Esophagus (tissue), 2 donors: ENCODE data around the gene PAX8. TPM values are rescaled to one million over a fixed set of nuclear protein-coding genes. Genes with fewer than 3 reads are reported as not detected.

Experiments
- H3K27ac ChIP-seq, 2 donors: one replicate each; pipeline ENCODE4 v1.5.1; 2013; ENCODE audit warnings: low read depth in 2 of 2, mild to moderate bottlenecking in 2 of 2, inconsistent platforms in 1 of 2, low read length in 1 of 2, moderate library complexity in 1 of 2
- H3K27me3 ChIP-seq, 2 donors: one replicate each; pipeline ENCODE4 v1.6.1; 2013; ENCODE audit warnings: low read length in 2 of 2, control low read depth in 1 of 2, mild to moderate bottlenecking in 1 of 2; ENCODE audit not compliant: insufficient read depth in 2 of 2, control insufficient read depth in 1 of 2
- H3K36me3 ChIP-seq, 2 donors: one replicate each; pipeline ENCODE4 v1.6.1; 2013; ENCODE audit warnings: low read length in 1 of 2; ENCODE audit not compliant: control insufficient read depth in 2 of 2, insufficient read depth in 2 of 2
- H3K4me1 ChIP-seq, 2 donors: one replicate each; pipeline ENCODE4 v1.6.1; 2013; ENCODE audit warnings: low read length in 1 of 2; ENCODE audit not compliant: control insufficient read depth in 2 of 2, insufficient read depth in 2 of 2
- H3K4me3 ChIP-seq, 2 donors: one replicate each; pipeline ENCODE4 v1.5.1; 2013; ENCODE audit warnings: low read length in 2 of 2, mild to moderate bottlenecking in 2 of 2, low read depth in 1 of 2, moderate library complexity in 1 of 2
- H3K9me3 ChIP-seq, 2 donors: one replicate each; pipeline ENCODE4 v1.6.1; 2013; ENCODE audit warnings: mild to moderate bottlenecking in 2 of 2, low read depth in 1 of 2, low read length in 1 of 2, moderate library complexity in 1 of 2; ENCODE audit not compliant: control insufficient read depth in 2 of 2, insufficient read depth in 1 of 2
- WGBS, 2 donors: extraction: QIAGEN DNeasy Blood & Tissue Kit; methylation state at CpG; one replicate each; pipeline ENCODE4 v1.1.7; 2013; 5-methylcytosine and 5-hydroxymethylcytosine counted together
- polyA plus RNA-seq, 2 donors: library from polyadenylated mRNA; stranded (reverse); fragments of 200-250 nt; gene quantifications; one replicate each; pipeline ENCODE4 v1.2.3, GENCODE V29; 2013
- donor health status: healthy with polysubstance abuse.
- donor health status: Bipolar disorder and iron deficiency.

PAX8 gene
- polyA plus RNA-seq, 2 donors: 0.28 to 4.0 TPM

DNA sequence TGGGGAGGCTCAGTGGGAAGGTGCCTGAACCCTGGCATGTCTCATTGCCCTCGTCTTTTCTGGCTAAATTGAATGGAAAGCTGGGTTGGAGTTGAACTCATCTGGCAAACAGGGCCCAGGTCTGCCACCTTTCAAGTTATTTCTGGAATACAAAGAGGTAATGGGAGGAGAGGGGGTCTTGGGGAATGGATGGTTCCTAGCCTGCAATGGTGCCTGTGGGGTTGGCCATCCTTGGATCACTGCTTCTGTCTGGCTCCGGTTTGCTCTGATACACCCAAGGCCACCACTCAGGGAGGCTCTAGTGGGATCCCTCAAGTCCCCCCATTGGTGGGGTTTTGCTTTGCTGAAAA, 59.7 kb downstream of the PAX8 start:
- WGBS, 2 donors: 97% methylated on average over 2 of the region's 2 CpGs
- H3K9me3 ChIP-seq: no peaks in the 10 kb centered on the region
- H3K4me1 ChIP-seq: peaks cover 8 to 15% of the 10 kb centered on the region in 2 donors
- no peaks in the 10 kb centered on the region for H3K27me3 ChIP-seq
- H3K27ac ChIP-seq: no peak overlapping the region
- no peak overlapping the region for H3K4me3 ChIP-seq
- no peaks in the 10 kb centered on the region for H3K36me3 ChIP-seq

GRCh38 chr2:113218283-113219091, 60.2 kb downstream of the PAX8 start:
- 68 to 79% methylated on average over 8 of the region's 8 CpGs for WGBS, 2 donors

GRCh38 chr2:113217455-113218282, 61.1 kb downstream of the PAX8 start:
- Histone ChIP-seq H3K36me3 (no peaks in the 10 kb centered on the region), H3K9me3 (no peaks in the 10 kb centered on the region), H3K27ac (no peak overlapping the region), H3K4me3 (no peak overlapping the region), H3K4me1 (peaks cover 9 to 22% of the 10 kb centered on the region in 2 donors), H3K27me3 (no peaks in the 10 kb centered on the region)
- WGBS, 2 donors: 67 to 79% methylated on average over 15 of the region's 15 CpGs

More at GRCh38 chr2:113218283-113219091, 60.2 kb downstream of the PAX8 start:
- no peaks in the 10 kb centered on the region for H3K27me3 ChIP-seq
- H3K36me3 ChIP-seq: no peaks in the 10 kb centered on the region
- peaks cover 9 to 17% of the 10 kb centered on the region in 2 donors for H3K4me1 ChIP-seq
- no peak overlapping the region for H3K27ac ChIP-seq
- no peak overlapping the region for H3K4me3 ChIP-seq
- H3K9me3 ChIP-seq: no peaks in the 10 kb centered on the region

DNA sequence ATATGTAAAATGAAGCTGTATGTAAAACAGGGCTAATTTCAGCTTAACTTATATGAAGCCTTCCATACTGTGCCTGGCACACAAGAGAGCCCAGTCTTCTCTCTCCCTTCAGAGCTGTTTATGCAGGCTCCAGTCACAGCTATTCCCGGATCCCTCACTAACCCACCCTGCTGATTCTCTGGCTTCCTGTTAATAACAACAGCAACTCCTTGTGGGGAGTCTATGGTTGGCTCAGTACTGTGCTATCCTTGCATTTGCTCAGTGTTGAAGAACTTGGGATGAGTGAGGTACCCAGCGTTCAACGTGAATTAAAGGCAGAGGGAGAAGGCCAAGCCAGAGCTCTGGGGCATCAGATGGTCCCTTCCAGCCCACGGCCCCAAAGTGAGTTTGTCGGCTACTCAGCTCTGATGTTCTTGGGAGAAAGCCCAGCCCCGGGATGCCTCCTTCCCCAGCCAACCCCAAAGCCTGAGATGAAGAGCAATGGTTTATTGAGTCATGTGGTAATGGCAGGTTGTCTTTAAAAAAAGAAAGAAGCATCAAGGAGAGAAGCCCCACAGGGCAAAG, 61.7 kb downstream of the PAX8 start:
- 70 to 73% methylated on average over 6 of the region's 6 CpGs for WGBS, 2 donors
- no peaks in the 10 kb centered on the region for H3K9me3 ChIP-seq
- H3K27me3 ChIP-seq: no peaks in the 10 kb centered on the region
- H3K4me3 ChIP-seq: no peak overlapping the region
- H3K4me1 ChIP-seq: peaks cover 9 to 24% of the 10 kb centered on the region in 2 donors
- no peak overlapping the region for H3K27ac ChIP-seq
- H3K36me3 ChIP-seq: no peaks in the 10 kb centered on the region

GRCh38 chr2:113216321-113216720, 62.4 kb downstream of the PAX8 start:
- 84 to 94% methylated on average over 2 of the region's 2 CpGs for WGBS, 2 donors
- Histone ChIP-seq H3K4me1 (peaks cover 9 to 26% of the 10 kb centered on the region in 2 donors), H3K27me3 (no peaks in the 10 kb centered on the region), H3K9me3 (no peaks in the 10 kb centered on the region), H3K4me3 (no peak overlapping the region), H3K27ac (no peak overlapping the region), H3K36me3 (no peaks in the 10 kb centered on the region)

GRCh38 chr2:113215056-113215455, 63.7 kb downstream of the PAX8 start:
- Histone ChIP-seq H3K36me3 (no peaks in the 10 kb centered on the region), H3K27me3 (no peaks in the 10 kb centered on the region), H3K27ac (no peak overlapping the region), H3K4me1 (peaks cover 11 to 31% of the 10 kb centered on the region in 2 donors), H3K9me3 (no peaks in the 10 kb centered on the region), H3K4me3 (no peak overlapping the region)
- 94 to 96% methylated on average over 2 of the region's 2 CpGs for WGBS, 2 donors

DNA sequence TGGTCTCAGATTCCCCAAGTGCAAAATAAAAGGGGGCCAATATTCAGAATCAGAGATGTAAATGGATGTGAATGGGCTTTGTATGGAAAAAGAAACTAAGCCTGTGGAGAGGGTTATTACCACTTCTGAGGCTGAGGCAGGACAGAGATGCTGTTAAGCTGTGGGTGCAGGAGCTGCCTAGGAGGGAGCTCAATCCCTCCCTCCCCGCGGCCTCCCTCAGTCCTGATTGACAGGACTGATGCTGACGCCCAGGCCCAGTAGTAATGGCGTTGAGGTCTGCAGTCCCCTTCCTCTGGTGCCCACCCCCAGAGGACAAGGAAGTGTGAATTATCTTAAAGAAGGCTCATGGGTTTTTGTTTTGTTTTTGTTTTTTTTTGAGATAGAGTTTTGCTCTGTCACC, 64.6 kb downstream of the PAX8 start:
- H3K9me3 ChIP-seq: no peaks in the 10 kb centered on the region
- no peaks in the 10 kb centered on the region for H3K36me3 ChIP-seq
- peak overlapping the region in 1 of 2 donors; percentile 26 for H3K27ac ChIP-seq
- peaks cover 12 to 33% of the 10 kb centered on the region in 2 donors for H3K4me1 ChIP-seq
- H3K27me3 ChIP-seq: no peaks in the 10 kb centered on the region
- no peak overlapping the region for H3K4me3 ChIP-seq
- 83 to 84% methylated on average over 4 of the region's 4 CpGs for WGBS, 2 donors

DNA sequence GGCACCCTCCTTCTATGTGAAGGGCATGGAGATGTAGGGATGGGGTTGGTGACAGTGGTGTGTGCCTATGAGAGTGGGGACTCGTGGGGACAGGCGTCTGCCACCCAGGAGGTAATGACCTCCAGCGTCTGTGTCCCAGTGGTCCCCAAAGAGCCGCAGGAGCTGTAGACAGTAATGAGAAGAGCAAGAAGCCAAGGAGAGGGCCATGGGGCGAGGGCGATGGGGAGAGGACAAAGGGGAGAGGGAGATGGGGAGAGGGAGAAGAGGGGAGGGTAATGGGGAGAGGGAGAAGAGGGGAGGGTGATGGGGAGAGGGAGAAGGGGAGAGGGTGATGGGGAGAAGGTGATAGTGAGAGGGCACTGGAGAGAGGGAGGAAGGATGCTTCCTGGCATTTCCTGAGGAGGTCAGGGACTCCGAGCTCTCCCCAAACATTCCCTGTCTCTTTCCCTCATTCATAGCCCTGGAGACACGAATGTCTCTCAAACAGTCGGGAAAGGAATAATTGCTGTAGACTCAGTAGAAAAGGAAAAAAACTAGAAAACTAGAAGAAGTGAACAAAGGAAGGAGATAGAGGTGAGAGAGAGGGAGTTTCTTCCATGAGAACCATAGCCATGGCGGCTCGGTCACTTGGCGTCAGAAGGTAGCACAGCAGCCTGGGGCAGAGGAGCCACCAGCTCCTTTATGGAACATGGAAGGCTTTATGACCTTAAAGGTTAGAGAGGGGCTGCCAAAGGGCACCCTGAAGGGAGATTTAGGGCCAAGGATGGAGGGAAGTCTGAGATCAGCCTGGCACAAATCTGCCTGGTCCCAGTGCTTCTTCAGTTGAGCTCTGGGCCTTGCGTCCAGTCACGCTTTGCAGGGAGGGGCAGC, 65.4 kb downstream of the PAX8 start:
- H3K27me3 ChIP-seq: no peaks in the 10 kb centered on the region
- no peaks in the 10 kb centered on the region for H3K9me3 ChIP-seq
- WGBS, 2 donors: 89 to 93% methylated on average over 14 of the region's 14 CpGs
- peak overlapping the region; percentile 45 for H3K27ac ChIP-seq
- no peaks in the 10 kb centered on the region for H3K36me3 ChIP-seq
- no peak overlapping the region for H3K4me3 ChIP-seq
- H3K4me1 ChIP-seq: peaks cover 12 to 33% of the 10 kb centered on the region in 2 donors
